ENCODE measurements around the gene AIM2. TPM values are rescaled to one million over a fixed set of nuclear protein-coding genes. Genes with fewer than 3 reads are reported as not detected.

Gene AIM2
- polyA plus RNA-seq, 2 of the 4 experiments (the other 2 are of a cell fraction), result not detected

GRCh38 chr1:159077120-159077961 lies 775 bp upstream of the AIM2 start:
- FAIRE-seq (no peak), DNase-seq (ENCODE audit: low read depth in 1 of 2, low spot score in 1 of 2) (no peak), ATAC-seq (no peak)
- H3K4me3 ChIP-seq, result no peak overlapping the region
- CTCF ChIA-PET, result no interaction called here
- no peak for TF ChIP-seq HOXA7 (CRISPR knock-in tag; IDR thresholded peaks at IDR 0.05)
- TF ChIP-seq JUN (IDR thresholded peaks at IDR 0.05), result no peak
- no peak for TF ChIP-seq MAZ (IDR thresholded peaks at IDR 0.05; ENCODE audit: borderline replicate concordance, low read depth, low read length)
- no peak overlapping the region for H3K4me2 ChIP-seq
- POLR2A ChIA-PET, result no interaction called here
- H3K9me3 ChIP-seq, result no peaks in the 10 kb centered on the region
- WGBS (ENCODE audit: missing lambda C conversion rate), result 61% methylated on average over 12 of the region's 12 CpGs
- H3K27ac ChIP-seq, result no peak overlapping the region
- no peaks in the 10 kb centered on the region for H3K4me1 ChIP-seq

DNA sequence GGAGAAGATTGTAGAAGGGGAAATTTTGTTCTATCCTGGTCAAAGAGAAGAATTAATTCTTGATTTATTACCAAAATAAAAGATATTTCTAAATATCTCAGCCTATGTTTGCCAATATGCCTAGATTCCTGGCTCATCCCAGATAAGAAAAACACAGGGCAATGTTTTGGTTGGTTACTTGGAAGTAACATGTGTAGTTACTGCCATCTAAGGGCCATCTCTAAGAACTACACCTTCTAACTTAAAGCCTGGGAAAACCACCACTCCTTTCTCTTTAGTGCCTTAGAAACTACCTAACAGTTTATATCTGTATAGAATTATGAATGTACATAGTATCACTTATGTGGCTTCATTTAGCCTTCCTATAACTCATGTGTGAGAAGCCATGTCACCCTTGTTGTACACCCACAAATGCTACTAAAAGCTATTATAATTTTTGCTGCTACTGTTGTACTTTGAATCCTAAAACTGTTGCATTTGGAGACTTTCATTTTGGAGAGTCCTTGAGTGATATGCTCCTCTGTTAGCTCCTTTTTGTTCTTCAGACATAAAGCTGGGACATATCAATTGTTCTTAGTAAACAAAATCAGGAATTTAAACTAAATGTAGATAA lies 4.5 kb downstream of the AIM2 start:
- no peaks in the 10 kb centered on the region for H3K4me1 ChIP-seq
- no peaks in the 10 kb centered on the region for H3K9me3 ChIP-seq
- H3K4me2 ChIP-seq, result no peak overlapping the region
- no peak overlapping the region for H3K27ac ChIP-seq
- POLR2A ChIA-PET, result no interaction called here
- peak; percentile 61 for FAIRE-seq
- TF ChIP-seq PHF8 (IDR thresholded peaks at IDR 0.05; ENCODE audit: borderline replicate concordance, low read depth) (no peak), CTCF (IDR thresholded peaks at IDR 0.05) (peak; percentile 65), RAD21 (conservative IDR thresholded peaks at IDR 0.05 in 1 of 2, IDR thresholded peaks at IDR 0.05 in 1 of 2) (peak; percentile 65 to 75), NPAS2 (CRISPR knock-in tag; IDR thresholded peaks at IDR 0.05; ENCODE audit: borderline replicate concordance) (no peak), SMC3 (IDR thresholded peaks at IDR 0.05) (peak; percentile 32; the same call in 2 of the 3 replicates)
- CTCF ChIA-PET, result interaction anchor here (0.6 to 3.9 kb wide), 27 partner anchors 8 to 1285 kb away, joined by 3 to 24 read pairs (median 3); partner anchors contain the start of gene OR6K6
- H3K4me3 ChIP-seq, result no peak overlapping the region
- DNase-seq (ENCODE audit: low read depth in 1 of 2, low spot score in 1 of 2), result peak; percentile 40 to 69
- peak; percentile 84 to 86 for ATAC-seq

GRCh38 chr1:159068886-159069285 lies 7.7 kb downstream of the AIM2 start:
- WGBS (ENCODE audit: missing lambda C conversion rate), result 31% methylated on average over 2 of the region's 2 CpGs
- POLR2A ChIA-PET, result no interaction called here
- DNase-seq (ENCODE audit: low read depth in 1 of 2, low spot score in 1 of 2) (no peak), ATAC-seq (no peak), FAIRE-seq (no peak)
- H3K9me3 ChIP-seq, result no peaks in the 10 kb centered on the region
- CTCF ChIA-PET, result interaction anchor here (0.6 to 1.7 kb wide), 3 partner anchors 39 to 1695 kb away, joined by 3 to 4 read pairs (median 4); no protein-coding TSS in a partner anchor
- no peaks in the 10 kb centered on the region for H3K4me1 ChIP-seq
- H3K27ac ChIP-seq, result no peak overlapping the region
- no peak overlapping the region for H3K4me2 ChIP-seq
- no peak overlapping the region for H3K4me3 ChIP-seq
- TF ChIP-seq POLR2AphosphoS2 (conservative IDR thresholded peaks at IDR 0.05; ENCODE audit: low read length), result no peak
- no peak for TF ChIP-seq POLR2A (IDR thresholded peaks at IDR 0.05; ENCODE audit: low read length)
- TF ChIP-seq TFCP2L1 (CRISPR knock-in tag; IDR thresholded peaks at IDR 0.05), result no peak

GRCh38 chr1:159067699-159068621 lies 8.6 kb downstream of the AIM2 start:
- H3K9me3 ChIP-seq, result no peaks in the 10 kb centered on the region
- TF ChIP-seq BCL3 (IDR thresholded peaks at IDR 0.05) (no peak), HOXA7 (CRISPR knock-in tag; IDR thresholded peaks at IDR 0.05) (no peak), REST (IDR thresholded peaks at IDR 0.05) (no peak), RARB (CRISPR knock-in tag; IDR thresholded peaks at IDR 0.05) (no peak), MYC (IDR thresholded peaks at IDR 0.05; ENCODE audit: borderline replicate concordance, low read length) (no peak), RNF2 (IDR thresholded peaks at IDR 0.05; ENCODE audit: borderline replicate concordance, low read depth) (no peak), POLR2AphosphoS2 (conservative IDR thresholded peaks at IDR 0.05; ENCODE audit: low read length) (no peak), TFCP2L1 (CRISPR knock-in tag; IDR thresholded peaks at IDR 0.05) (no peak)
- WGBS (ENCODE audit: missing lambda C conversion rate), result 32% methylated on average over 6 of the region's 6 CpGs
- POLR2A ChIA-PET, result no interaction called here
- CTCF ChIA-PET, result interaction anchor here (1.7 kb wide), 1 partner anchor 864 kb away, joined by 4 read pairs; no protein-coding TSS in a partner anchor
- ATAC-seq (no peak), DNase-seq (ENCODE audit: low read depth in 1 of 2, low spot score in 1 of 2) (no peak), FAIRE-seq (no peak)
- H3K4me3 ChIP-seq, result no peak overlapping the region
- H3K27ac ChIP-seq, result no peak overlapping the region
- no peaks in the 10 kb centered on the region for H3K4me1 ChIP-seq
- no peak overlapping the region for H3K4me2 ChIP-seq

All from A549 (cell line).